ENCODE measurements around the gene SLCO4A1. TPM values are rescaled to one million over a fixed set of nuclear protein-coding genes. Genes with fewer than 3 reads are reported as not detected.

The SLCO4A1 gene
- total RNA-seq, 5 donors from 2014 or later (not counting 1 experiment from before 2014, with no cell fraction given), result 0.98 to 7.2 (median 5.4) TPM

DNA sequence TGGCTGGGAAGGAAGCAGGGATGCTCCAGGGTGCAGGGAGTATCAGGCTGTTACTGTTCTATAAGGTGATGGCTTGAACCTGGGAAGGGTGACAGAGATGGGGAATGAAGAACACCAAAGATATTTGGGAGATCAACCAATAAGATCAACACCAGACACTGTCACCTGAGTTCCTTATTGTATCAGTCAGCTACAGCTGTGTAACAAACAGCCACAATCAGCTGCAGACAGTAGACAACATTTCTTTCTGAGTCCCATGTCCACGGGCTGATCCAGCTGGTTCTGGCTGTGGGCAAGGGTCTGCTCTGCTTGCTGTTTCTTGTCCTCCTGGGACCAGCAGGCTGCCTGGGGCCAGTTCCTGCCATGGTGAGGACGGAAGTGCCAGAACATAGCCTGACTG lies 31.3 kb upstream of the SLCO4A1 start:
- WGBS (ENCODE audit: insufficient coverage), result 85% methylated on average over 2 of the region's 2 CpGs
- H3K4me1 Mint-ChIP-seq, result peaks cover 0 to 6% (median 0%) of the 10 kb centered on the region in 3 donors
- H3K27me3 Mint-ChIP-seq, result peaks cover 12 to 20% of the 10 kb centered on the region in 2 donors
- ChIA-PET POLR2A (no interaction called here), CTCF (no interaction called here)
- Histone ChIP-seq H3K27me3 (replicated peaks in 1 of 2; ENCODE audit: control insufficient read depth in 2 of 2, extremely low read depth in 1 of 2, insufficient read depth in 2 of 2, low read length in 1 of 2) (peaks cover 0 to 36% of the 10 kb centered on the region in 2 experiments), H3K4me3 (ENCODE audit: control insufficient read depth in 1 of 2, extremely low read depth in 1 of 2, low read length in 1 of 2) (no peak overlapping the region), H3K4me1 (ENCODE audit: control insufficient read depth in 1 of 2, extremely low read depth in 1 of 2, insufficient read depth in 2 of 2, low read length in 2 of 2) (no peaks in the 10 kb centered on the region), H3K9me3 (no peaks in the 10 kb centered on the region), H3K27ac (ENCODE audit: low read length) (no peak overlapping the region), H3K36me3 (ENCODE audit: control insufficient read depth in 2 of 2, extremely low read depth in 1 of 2, insufficient read depth in 1 of 2, low read length in 1 of 2) (no peaks in the 10 kb centered on the region)
- no peak for ATAC-seq (replicated peaks in 1 of 4)
- DNase-seq, result no peak
- H3K4me3 Mint-ChIP-seq, result no peak overlapping the region
- H3K9me3 Mint-ChIP-seq, result no peaks in the 10 kb centered on the region
- H3K36me3 Mint-ChIP-seq, result no peaks in the 10 kb centered on the region
- H3K27ac Mint-ChIP-seq, result no peak overlapping the region

DNA sequence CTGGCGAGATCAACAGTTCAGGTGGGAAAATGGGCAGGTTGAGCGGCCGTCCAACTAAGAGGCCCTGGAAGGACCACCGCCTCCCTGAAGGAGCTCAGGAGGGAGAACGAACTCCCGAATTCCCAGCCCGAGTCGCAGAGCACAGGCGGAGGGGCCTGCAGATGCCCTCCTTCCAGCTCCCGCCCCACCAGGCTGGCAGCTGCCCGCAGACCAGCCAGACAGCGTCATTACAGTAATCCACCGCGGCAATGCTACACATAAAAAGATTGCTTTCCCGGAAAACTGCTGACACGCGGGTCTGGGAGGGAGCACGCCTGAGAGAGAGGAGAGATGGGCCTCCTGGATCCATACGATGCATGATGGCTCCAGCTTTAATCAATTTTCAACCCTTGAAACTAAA lies 30.5 kb upstream of the SLCO4A1 start:
- Histone ChIP-seq H3K27me3 (replicated peaks in 1 of 2; ENCODE audit: control insufficient read depth in 2 of 2, extremely low read depth in 1 of 2, insufficient read depth in 2 of 2, low read length in 1 of 2) (peaks cover 0 to 34% of the 10 kb centered on the region in 2 experiments), H3K36me3 (ENCODE audit: control insufficient read depth in 2 of 2, extremely low read depth in 1 of 2, insufficient read depth in 1 of 2, low read length in 1 of 2) (no peaks in the 10 kb centered on the region), H3K4me1 (ENCODE audit: control insufficient read depth in 1 of 2, extremely low read depth in 1 of 2, insufficient read depth in 2 of 2, low read length in 2 of 2) (peaks cover 0 to 4% of the 10 kb centered on the region in 2 experiments), H3K9me3 (no peaks in the 10 kb centered on the region), H3K27ac (ENCODE audit: low read length) (no peak overlapping the region), H3K4me3 (ENCODE audit: control insufficient read depth in 1 of 2, extremely low read depth in 1 of 2, low read length in 1 of 2) (no peak overlapping the region)
- H3K9me3 Mint-ChIP-seq, result no peaks in the 10 kb centered on the region
- no peak overlapping the region for H3K4me3 Mint-ChIP-seq
- H3K4me1 Mint-ChIP-seq, result peaks cover 2 to 4% (median 3%) of the 10 kb centered on the region in 3 donors
- no peak overlapping the region for H3K27ac Mint-ChIP-seq
- 93% methylated on average over 9 of the region's 19 CpGs for WGBS (ENCODE audit: insufficient coverage)
- H3K36me3 Mint-ChIP-seq, result no peaks in the 10 kb centered on the region
- no peak for ATAC-seq (replicated peaks in 1 of 4)
- ChIA-PET POLR2A (no interaction called here), CTCF (no interaction called here)
- no peak for DNase-seq
- peaks cover 9 to 15% of the 10 kb centered on the region in 2 donors for H3K27me3 Mint-ChIP-seq

DNA sequence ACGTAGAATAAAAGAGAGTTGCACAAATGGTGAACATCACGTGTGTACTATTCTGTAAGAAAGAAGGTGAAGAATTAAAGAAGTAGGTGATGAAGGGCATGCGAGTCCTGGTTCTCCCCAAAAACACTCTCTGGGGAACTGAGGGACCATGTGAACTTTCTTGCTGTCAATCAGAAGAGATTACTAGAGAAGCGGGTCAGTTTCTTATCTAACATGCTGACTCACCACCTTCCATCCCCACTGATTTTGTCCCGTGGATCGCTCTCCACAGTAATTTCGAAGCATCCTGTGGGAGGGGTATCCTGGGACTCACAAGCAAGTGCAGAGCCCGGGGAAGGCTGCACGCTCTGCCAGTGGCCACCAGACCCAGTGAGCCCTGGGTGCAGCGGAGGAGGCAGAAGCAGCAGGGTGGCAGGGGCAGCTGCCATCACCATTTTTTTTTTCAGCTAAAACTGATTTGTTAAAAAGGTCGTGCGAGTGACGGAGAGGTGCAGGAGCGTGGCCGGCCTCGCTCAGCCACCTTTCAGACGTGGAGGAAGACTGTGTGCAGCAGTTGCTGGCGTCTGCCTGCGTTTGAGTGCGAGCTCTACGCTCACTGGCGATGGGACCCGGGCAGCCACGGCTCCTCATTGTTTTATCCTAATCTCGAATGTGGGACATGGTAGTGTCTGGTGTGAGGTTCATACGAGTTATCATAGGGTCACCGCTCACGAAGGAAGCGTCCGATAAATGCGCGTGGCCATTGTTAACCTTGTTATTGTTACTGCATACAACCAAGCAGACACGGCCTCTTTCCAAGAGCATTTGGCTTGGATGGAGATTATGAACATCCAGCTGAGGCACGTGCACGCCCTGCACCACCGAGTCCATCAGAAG lies 28.0 kb upstream of the SLCO4A1 start:
- CTCF ChIA-PET, result no interaction called here
- WGBS (ENCODE audit: insufficient coverage), result 82% methylated on average over 27 of the region's 36 CpGs

DNA sequence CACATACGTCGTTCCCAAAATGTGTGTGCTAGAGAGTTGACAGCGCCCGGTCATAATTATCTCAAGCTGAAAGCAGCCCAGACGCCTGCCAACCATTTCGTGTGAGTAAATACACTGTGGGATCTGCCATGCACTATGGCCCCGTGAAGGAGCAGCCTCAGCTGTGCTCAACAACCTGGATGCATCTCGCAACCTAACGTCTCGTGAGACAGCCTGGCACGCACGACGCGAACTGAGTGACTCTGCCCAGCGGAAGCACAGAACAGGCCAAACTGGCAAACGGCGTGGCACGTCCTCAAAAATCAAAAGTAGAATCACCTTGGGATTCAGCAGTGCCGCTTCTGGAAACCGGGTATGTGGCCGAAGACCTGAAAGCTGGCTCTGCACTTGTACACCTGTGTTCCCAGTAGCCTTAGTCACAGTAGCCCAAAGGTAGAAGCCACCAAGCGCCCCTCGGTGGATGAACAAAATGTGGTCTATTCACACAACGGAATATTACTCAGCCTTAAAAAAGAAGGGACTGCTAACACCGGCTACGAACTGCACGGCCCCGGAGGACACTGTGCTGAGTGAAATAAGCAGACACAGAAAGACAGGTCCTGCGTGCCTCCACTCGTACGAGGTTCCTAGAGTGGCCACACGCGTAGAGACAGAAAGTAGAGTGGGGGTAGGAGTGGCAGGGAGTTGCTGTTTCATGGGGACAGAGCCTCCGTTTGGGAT lies 27.2 kb upstream of the SLCO4A1 start:
- CTCF ChIA-PET, result no interaction called here
- H3K4me1 ChIP-seq (ENCODE audit: control insufficient read depth in 1 of 2, extremely low read depth in 1 of 2, insufficient read depth in 2 of 2, low read length in 2 of 2), result peaks cover 2 to 29% of the 10 kb centered on the region in 2 experiments

More for the DNA sequence above, 28.0 kb upstream of the SLCO4A1 start:
- POLR2A ChIA-PET, result no interaction called here
- Histone ChIP-seq H3K27me3 (replicated peaks in 1 of 2; ENCODE audit: control insufficient read depth in 2 of 2, extremely low read depth in 1 of 2, insufficient read depth in 2 of 2, low read length in 1 of 2) (peaks cover 0 to 20% of the 10 kb centered on the region in 2 experiments), H3K27ac (ENCODE audit: low read length) (no peak overlapping the region), H3K9me3 (no peaks in the 10 kb centered on the region), H3K4me1 (ENCODE audit: control insufficient read depth in 1 of 2, extremely low read depth in 1 of 2, insufficient read depth in 2 of 2, low read length in 2 of 2) (peaks cover 2 to 29% of the 10 kb centered on the region in 2 experiments), H3K36me3 (ENCODE audit: control insufficient read depth in 2 of 2, extremely low read depth in 1 of 2, insufficient read depth in 1 of 2, low read length in 1 of 2) (no peaks in the 10 kb centered on the region), H3K4me3 (ENCODE audit: control insufficient read depth in 1 of 2, extremely low read depth in 1 of 2, low read length in 1 of 2) (no peak overlapping the region)
- H3K9me3 Mint-ChIP-seq, result no peaks in the 10 kb centered on the region
- H3K4me1 Mint-ChIP-seq, result peaks cover 19 to 29% (median 24%) of the 10 kb centered on the region in 3 donors
- H3K4me3 Mint-ChIP-seq, result no peak overlapping the region
- no peak for DNase-seq
- H3K36me3 Mint-ChIP-seq, result no peaks in the 10 kb centered on the region
- H3K27me3 Mint-ChIP-seq, result peaks cover 5 to 10% of the 10 kb centered on the region in 2 donors
- H3K27ac Mint-ChIP-seq, result no peak overlapping the region
- no peak for ATAC-seq (replicated peaks in 1 of 4)

DNA sequence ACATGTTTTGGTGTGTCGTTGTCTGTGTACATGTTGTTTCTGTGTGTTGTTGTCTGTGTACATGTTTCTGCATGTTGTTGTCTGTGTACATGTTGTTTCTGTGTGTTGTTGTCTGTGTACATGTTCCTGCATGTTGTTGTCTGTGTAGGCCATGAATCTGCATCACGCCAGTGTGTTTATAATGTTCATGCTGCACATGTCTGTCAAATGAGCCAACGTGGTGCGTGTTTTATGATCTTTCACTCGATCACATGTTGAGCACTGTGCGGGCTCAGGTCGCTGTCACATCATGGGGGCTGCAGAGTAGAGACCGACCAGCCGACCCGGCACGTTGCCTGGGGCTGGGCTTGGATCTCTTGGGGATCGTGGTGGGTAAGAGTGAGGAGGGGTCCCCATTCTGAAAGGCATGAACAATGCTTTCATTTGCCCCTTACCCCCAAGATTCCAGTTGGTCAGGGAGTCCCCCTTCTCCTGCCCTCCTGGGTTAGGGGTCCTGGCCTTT lies 26.5 kb upstream of the SLCO4A1 start:
- no peak for ATAC-seq (replicated peaks in 1 of 4)
- POLR2A ChIA-PET, result no interaction called here
- WGBS (ENCODE audit: insufficient coverage), result 94% methylated on average over 7 of the region's 12 CpGs

More for the DNA sequence above, 27.2 kb upstream of the SLCO4A1 start:
- H3K4me3 Mint-ChIP-seq, result no peak overlapping the region
- no peak for DNase-seq
- peaks cover 19 to 30% (median 24%) of the 10 kb centered on the region in 3 donors for H3K4me1 Mint-ChIP-seq
- no peaks in the 10 kb centered on the region for H3K36me3 Mint-ChIP-seq
- no peaks in the 10 kb centered on the region for H3K36me3 ChIP-seq (ENCODE audit: control insufficient read depth in 2 of 2, extremely low read depth in 1 of 2, insufficient read depth in 1 of 2, low read length in 1 of 2)
- POLR2A ChIA-PET, result no interaction called here
- no peaks in the 10 kb centered on the region for H3K9me3 Mint-ChIP-seq
- no peaks in the 10 kb centered on the region for H3K9me3 ChIP-seq
- H3K27me3 Mint-ChIP-seq, result peaks cover 5 to 8% of the 10 kb centered on the region in 2 donors
- H3K27ac Mint-ChIP-seq, result no peak overlapping the region
- 94% methylated on average over 34 of the region's 34 CpGs for WGBS (ENCODE audit: insufficient coverage)
- H3K4me3 ChIP-seq (ENCODE audit: control insufficient read depth in 1 of 2, extremely low read depth in 1 of 2, low read length in 1 of 2), result no peak overlapping the region
- no peak overlapping the region for H3K27ac ChIP-seq (ENCODE audit: low read length)
- no peak for ATAC-seq (replicated peaks in 1 of 4)
- H3K27me3 ChIP-seq (replicated peaks in 1 of 2; ENCODE audit: control insufficient read depth in 2 of 2, extremely low read depth in 1 of 2, insufficient read depth in 2 of 2, low read length in 1 of 2), result peaks cover 0 to 13% of the 10 kb centered on the region in 2 experiments

More for the DNA sequence above, 26.5 kb upstream of the SLCO4A1 start:
- no peaks in the 10 kb centered on the region for H3K9me3 Mint-ChIP-seq
- H3K27ac Mint-ChIP-seq, result no peak overlapping the region
- H3K4me3 ChIP-seq (ENCODE audit: control insufficient read depth in 1 of 2, extremely low read depth in 1 of 2, low read length in 1 of 2), result no peak overlapping the region
- no peaks in the 10 kb centered on the region for H3K36me3 ChIP-seq (ENCODE audit: control insufficient read depth in 2 of 2, extremely low read depth in 1 of 2, insufficient read depth in 1 of 2, low read length in 1 of 2)
- no peak for DNase-seq
- H3K4me1 ChIP-seq (ENCODE audit: control insufficient read depth in 1 of 2, extremely low read depth in 1 of 2, insufficient read depth in 2 of 2, low read length in 2 of 2), result peaks cover 2 to 29% of the 10 kb centered on the region in 2 experiments
- H3K27me3 Mint-ChIP-seq, result peaks cover under 1 to 2% of the 10 kb centered on the region in 2 donors
- CTCF ChIA-PET, result no interaction called here
- H3K4me1 Mint-ChIP-seq, result peaks cover 19 to 30% (median 24%) of the 10 kb centered on the region in 3 donors
- H3K4me3 Mint-ChIP-seq, result no peak overlapping the region
- peaks cover 0 to 6% of the 10 kb centered on the region in 2 experiments for H3K27me3 ChIP-seq (replicated peaks in 1 of 2; ENCODE audit: control insufficient read depth in 2 of 2, extremely low read depth in 1 of 2, insufficient read depth in 2 of 2, low read length in 1 of 2)
- H3K36me3 Mint-ChIP-seq, result no peaks in the 10 kb centered on the region
- no peaks in the 10 kb centered on the region for H3K9me3 ChIP-seq
- no peak overlapping the region for H3K27ac ChIP-seq (ENCODE audit: low read length)
